ENCODE data around the gene CRYBA2. TPM values are rescaled to one million over a fixed set of nuclear protein-coding genes. Genes with fewer than 3 reads are reported as not detected.

The CRYBA2 gene
- total and polyA plus RNA-seq, 2 experiments from 2014 or later, result not detected

GRCh38 chr2:219018726-219019125 is 25.5 kb upstream of the CRYBA2 start:
- no peaks in the 10 kb centered on the region for H3F3A ChIP-seq (replicated peaks; ENCODE audit: low read depth)
- Mint-ChIP-seq H3K36me3 (ENCODE audit: low read depth) (no peaks in the 10 kb centered on the region), H3K27ac (no peak overlapping the region), H3K4me1 (no peaks in the 10 kb centered on the region), H3K27me3 (ENCODE audit: insufficient read depth, low read depth, poor library complexity) (peaks cover 8% of the 10 kb centered on the region), H3K9me3 (no peaks in the 10 kb centered on the region), H3K4me3 (no peak overlapping the region)
- ATAC-seq (no peak), DNase-seq (ENCODE audit: low spot score) (no peak)
- no peak overlapping the region for H3K27ac ChIP-seq (ENCODE audit: low read depth)
- TF ChIP-seq STAT1 (IDR thresholded peaks at IDR 0.05; ENCODE audit: unreplicated experiment), result no peak
- TF ChIP-seq JUNB (IDR thresholded peaks at IDR 0.05; ENCODE audit: unreplicated experiment), result no peak
- no peak for TF ChIP-seq ZNF462 (CRISPR knock-in tag; IDR thresholded peaks at IDR 0.05)
- TF ChIP-seq ZNF114 (CRISPR knock-in tag; IDR thresholded peaks at IDR 0.05), result no peak
- TF ChIP-seq ZNF331 (CRISPR knock-in tag; IDR thresholded peaks at IDR 0.05; ENCODE audit: low read depth), result no peak
- H2AFZ ChIP-seq, result no peak overlapping the region
- no peaks in the 10 kb centered on the region for H3K27me3 ChIP-seq (ENCODE audit: insufficient read depth)
- no peak overlapping the region for H3K4me2 ChIP-seq
- no peak overlapping the region for H3K4me3 ChIP-seq
- H3K9me2 ChIP-seq (ENCODE audit: insufficient read depth), result no peaks in the 10 kb centered on the region
- no peaks in the 10 kb centered on the region for H3K36me3 ChIP-seq (ENCODE audit: insufficient read depth)
- H3K4me1 ChIP-seq (ENCODE audit: insufficient read depth), result no peaks in the 10 kb centered on the region
- H4K20me1 ChIP-seq (replicated peaks; ENCODE audit: insufficient read depth), result no peaks in the 10 kb centered on the region
- no peaks in the 10 kb centered on the region for H3K79me2 ChIP-seq (replicated peaks; ENCODE audit: insufficient read depth)

- H3K4me1 Mint-ChIP-seq, result no peaks in the 10 kb centered on the region
- Histone ChIP-seq H3K4me3 (no peak overlapping the region), H3K4me2 (no peak overlapping the region), H3F3A (replicated peaks; ENCODE audit: low read depth) (no peaks in the 10 kb centered on the region), H3K27ac (ENCODE audit: low read depth) (no peak overlapping the region), H3K27me3 (ENCODE audit: insufficient read depth) (no peaks in the 10 kb centered on the region), H3K36me3 (ENCODE audit: insufficient read depth) (no peaks in the 10 kb centered on the region), H4K20me1 (replicated peaks; ENCODE audit: insufficient read depth) (no peaks in the 10 kb centered on the region), H2AFZ (no peak overlapping the region), H3K4me1 (ENCODE audit: insufficient read depth) (no peaks in the 10 kb centered on the region), H3K9me2 (ENCODE audit: insufficient read depth) (no peaks in the 10 kb centered on the region), H3K79me2 (replicated peaks; ENCODE audit: insufficient read depth) (no peaks in the 10 kb centered on the region)
- H3K27me3 Mint-ChIP-seq (ENCODE audit: insufficient read depth, low read depth, poor library complexity), result peaks cover 8% of the 10 kb centered on the region
- H3K9me3 Mint-ChIP-seq, result no peaks in the 10 kb centered on the region
- ATAC-seq, result no peak
- no peak for DNase-seq (ENCODE audit: low spot score)
- no peak overlapping the region for H3K4me3 Mint-ChIP-seq
- H3K36me3 Mint-ChIP-seq (ENCODE audit: low read depth), result no peaks in the 10 kb centered on the region
- H3K27ac Mint-ChIP-seq, result no peak overlapping the region
- TF ChIP-seq CREB1 (CRISPR knock-in tag; IDR thresholded peaks at IDR 0.05; ENCODE audit: low read depth) (no peak), ZNF114 (CRISPR knock-in tag; IDR thresholded peaks at IDR 0.05) (no peak), EZH2 (IDR thresholded peaks at IDR 0.05; ENCODE audit: low read depth, unreplicated experiment) (no peak), POLR2AphosphoS5 (IDR thresholded peaks at IDR 0.05; ENCODE audit: low read depth) (no peak), ETS1 (IDR thresholded peaks at IDR 0.05) (no peak), STAT1 (IDR thresholded peaks at IDR 0.05; ENCODE audit: unreplicated experiment) (no peak), CTCF (conservative IDR thresholded peaks at IDR 0.05; ENCODE audit: low read depth in 2 of 2) (no peak)
Measured at GRCh38 chr2:219018286-219018685, 25.1 kb upstream of the CRYBA2 start.
